Uterus (tissue), 4 donors: ENCODE results near the gene TAS2R60. TPM values are rescaled to one million over a fixed set of nuclear protein-coding genes. Genes with fewer than 3 reads are reported as not detected.
"Not testable (repeated sequence)": the region's sequence is repeated elsewhere in the genome, so short reads cannot be mapped to it uniquely, and the experiment has no call there.

Experiments
- DNase-seq, 2 donors: peaks; one replicate each; pipeline ENCODE4 v3.0.0-alpha.2; 2019 to 2020
- H3K27ac ChIP-seq, 2 donors: fragments of 200-600 bp; sonication (generic); 1 replicate in 1 of 2; 2 replicates in 1 of 2; pipeline ENCODE4 v1.5.1; 2016 to 2018
- H3K27me3 ChIP-seq, 2 donors: fragments of 200-600 bp; sonication (generic); one replicate each; pipeline ENCODE4 v1.5.1; 2018 to 2019; ENCODE audit warnings: control low read depth in 1 of 2
- H3K36me3 ChIP-seq, 2 donors: fragments of 200-600 bp; sonication (generic); one replicate each; pipeline ENCODE4 v1.5.1; 2019; ENCODE audit warnings: control low read depth in 1 of 2
- H3K4me1 ChIP-seq, 2 donors: fragments of 200-600 bp; sonication (generic); one replicate each; pipeline ENCODE4 v1.5.1; 2018 to 2019; ENCODE audit warnings: control low read depth in 1 of 2
- H3K4me3 ChIP-seq, 2 donors: fragments of 200-600 bp; sonication (generic); 1 replicate in 1 of 2; 2 replicates in 1 of 2; pipeline ENCODE4 v1.5.1; 2018 to 2019; ENCODE audit warnings: mild to moderate bottlenecking in 1 of 2
- H3K9me3 ChIP-seq, 2 donors: fragments of 200-600 bp; sonication (generic); one replicate each; pipeline ENCODE4 v1.5.1; 2019; ENCODE audit warnings: control low read depth in 1 of 2
- POLR2A ChIP-seq, 2 donors: fragments of 450-650 bp; IDR thresholded peaks; one replicate each; pipeline ENCODE4 v1.6.1; 2016; ENCODE audit warnings: antibody characterized with exemption in 2 of 2, mild to moderate bottlenecking in 1 of 2, moderate library complexity in 1 of 2
- intact Hi-C: fragments of 100-400 bp; cut with DNase I; formaldehyde crosslinking; loops from one replicate; pipeline ENCODE4 v1.15.1; 2023; ENCODE audit warnings: low total_unique reads
- total RNA-seq, 4 donors: library from RNA; depleted of rRNA in 3 of 4; stranded (reverse); fragments of >200 nt in 3 of 4; gene quantifications; one replicate each; pipeline versions ENCODE4 v1.1.0 to v1.2.4, GENCODE V29; 2014 to 2023
- TF ChIP-seq, protein P1 (sequence below), 4 experiments: fragments of 200-600 bp in 2 of 4; fragments of 450-650 bp in 2 of 4; sonication (generic) in 2 of 4; IDR thresholded peaks; one replicate each; pipeline ENCODE4 v1.5.1; 2016 to 2019; ENCODE audit warnings: antibody characterized with exemption in 4 of 4, mild to moderate bottlenecking in 2 of 4, moderate library complexity in 1 of 4
- donor health status: DM: yes; HTN: yes; CAD: no.

TAS2R60 gene
- total RNA-seq, 4 donors from 2014 or later: 3.3 TPM; not detected in 3

DNA sequence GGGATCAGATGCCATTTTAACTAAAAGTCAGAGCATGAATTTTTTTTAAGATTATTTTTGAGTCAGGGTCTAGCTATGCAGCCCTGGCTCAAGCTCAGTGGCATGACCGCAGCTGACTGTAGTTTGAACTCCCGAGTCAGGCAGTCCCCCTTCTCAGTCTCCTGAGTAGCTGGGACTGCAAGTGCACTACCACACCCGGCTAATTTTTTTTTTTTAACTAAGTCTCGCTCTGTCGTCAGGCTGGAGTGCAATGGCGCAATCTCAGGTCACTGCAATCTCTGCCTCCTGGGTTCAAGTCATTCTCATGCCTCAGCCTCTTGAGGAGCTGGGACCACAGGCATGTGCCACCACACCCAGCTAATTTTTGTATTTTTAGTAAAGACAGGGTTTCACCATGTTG lies 42.2 kb downstream of the TAS2R60 start:
- intact Hi-C loops: no loop called here

GRCh38 chr7:143486266-143486665 lies 43.0 kb downstream of the TAS2R60 start:
- DNase-seq, intact Hi-C loops, H3K27ac ChIP-seq: not testable (repeated sequence)

More for the DNA sequence above, 42.2 kb downstream of the TAS2R60 start:
- Histone ChIP-seq H3K27ac (no peak overlapping the region), H3K4me1 (no peaks in the 10 kb centered on the region), H3K9me3 (no peaks in the 10 kb centered on the region), H3K27me3 (no peaks in the 10 kb centered on the region), H3K4me3 (no peak overlapping the region), H3K36me3 (no peaks in the 10 kb centered on the region)
- TF ChIP-seq, protein P1, sequence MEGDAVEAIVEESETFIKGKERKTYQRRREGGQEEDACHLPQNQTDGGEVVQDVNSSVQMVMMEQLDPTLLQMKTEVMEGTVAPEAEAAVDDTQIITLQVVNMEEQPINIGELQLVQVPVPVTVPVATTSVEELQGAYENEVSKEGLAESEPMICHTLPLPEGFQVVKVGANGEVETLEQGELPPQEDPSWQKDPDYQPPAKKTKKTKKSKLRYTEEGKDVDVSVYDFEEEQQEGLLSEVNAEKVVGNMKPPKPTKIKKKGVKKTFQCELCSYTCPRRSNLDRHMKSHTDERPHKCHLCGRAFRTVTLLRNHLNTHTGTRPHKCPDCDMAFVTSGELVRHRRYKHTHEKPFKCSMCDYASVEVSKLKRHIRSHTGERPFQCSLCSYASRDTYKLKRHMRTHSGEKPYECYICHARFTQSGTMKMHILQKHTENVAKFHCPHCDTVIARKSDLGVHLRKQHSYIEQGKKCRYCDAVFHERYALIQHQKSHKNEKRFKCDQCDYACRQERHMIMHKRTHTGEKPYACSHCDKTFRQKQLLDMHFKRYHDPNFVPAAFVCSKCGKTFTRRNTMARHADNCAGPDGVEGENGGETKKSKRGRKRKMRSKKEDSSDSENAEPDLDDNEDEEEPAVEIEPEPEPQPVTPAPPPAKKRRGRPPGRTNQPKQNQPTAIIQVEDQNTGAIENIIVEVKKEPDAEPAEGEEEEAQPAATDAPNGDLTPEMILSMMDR (IDR thresholded peaks at IDR 0.05): no peak
- DNase-seq: no peak

GRCh38 chr7:143487061-143487460 lies 43.8 kb downstream of the TAS2R60 start:
- H3K9me3 ChIP-seq: no peaks in the 10 kb centered on the region
- intact Hi-C loops: no loop called here
- peak overlapping the region in 1 of 2 donors; percentile 10 for H3K27ac ChIP-seq

More at GRCh38 chr7:143486266-143486665, 43.0 kb downstream of the TAS2R60 start:
- not testable (repeated sequence) for H3K4me1 ChIP-seq, H3K36me3 ChIP-seq, H3K9me3 ChIP-seq, H3K27me3 ChIP-seq, H3K4me3 ChIP-seq

GRCh38 chr7:143487566-143487965 lies 44.3 kb downstream of the TAS2R60 start:
- TF ChIP-seq, protein P1 (IDR thresholded peaks at IDR 0.05): no peak
- TF ChIP-seq POLR2A (IDR thresholded peaks at IDR 0.05): no peak
- no peaks in the 10 kb centered on the region for H3K4me1 ChIP-seq
- H3K9me3 ChIP-seq: no peaks in the 10 kb centered on the region
- no peaks in the 10 kb centered on the region for H3K27me3 ChIP-seq
- H3K27ac ChIP-seq: no peak overlapping the region
- H3K36me3 ChIP-seq: no peaks in the 10 kb centered on the region
- intact Hi-C loops: no loop called here
- no peak overlapping the region for H3K4me3 ChIP-seq
- peak in 1 of 2 donors; percentile 24 for DNase-seq

More at GRCh38 chr7:143487061-143487460, 43.8 kb downstream of the TAS2R60 start:
- no peak for TF ChIP-seq POLR2A (IDR thresholded peaks at IDR 0.05)
- TF ChIP-seq, protein P1 (IDR thresholded peaks at IDR 0.05): no peak
- H3K27me3 ChIP-seq: no peaks in the 10 kb centered on the region
- no peak for DNase-seq
- no peak overlapping the region for H3K4me3 ChIP-seq
- no peaks in the 10 kb centered on the region for H3K4me1 ChIP-seq
- no peaks in the 10 kb centered on the region for H3K36me3 ChIP-seq

DNA sequence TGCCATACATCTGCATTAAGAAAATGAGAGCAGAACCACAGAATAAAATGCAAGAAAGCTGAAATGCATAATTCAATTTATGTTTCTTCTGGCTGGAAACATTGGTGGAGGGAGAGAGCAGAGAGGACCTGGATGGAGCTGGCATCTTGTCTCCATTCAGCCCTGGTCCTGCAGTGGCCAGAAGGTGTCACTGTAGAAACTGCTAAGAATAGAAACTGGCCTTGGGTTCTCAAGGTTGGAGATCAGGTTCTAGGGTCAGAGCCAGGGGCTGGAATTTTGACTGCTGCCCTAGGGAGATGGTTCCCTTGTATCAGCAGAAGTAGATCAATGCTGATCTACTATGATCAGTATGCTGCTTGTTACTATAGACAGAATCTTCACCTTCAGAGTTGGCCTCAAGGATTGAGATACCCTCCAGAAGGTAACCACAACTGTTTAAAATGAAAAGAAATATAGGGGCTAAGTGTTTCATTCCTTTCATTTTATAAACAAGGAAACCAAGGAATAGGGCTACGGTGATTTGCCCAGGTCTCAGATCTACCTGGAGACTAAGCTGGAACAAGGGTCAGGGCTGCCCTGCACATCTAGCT lies 47.6 kb downstream of the TAS2R60 start:
- no peak for DNase-seq
- intact Hi-C loops: no loop called here
- no peaks in the 10 kb centered on the region for H3K4me1 ChIP-seq
- H3K36me3 ChIP-seq: no peaks in the 10 kb centered on the region
- TF ChIP-seq POLR2A (IDR thresholded peaks at IDR 0.05): no peak
- TF ChIP-seq, protein P1 (IDR thresholded peaks at IDR 0.05): peak in 1 of 4 experiments; percentile 9
- no peaks in the 10 kb centered on the region for H3K27me3 ChIP-seq
- H3K4me3 ChIP-seq: no peak overlapping the region
- H3K27ac ChIP-seq: no peak overlapping the region
- no peaks in the 10 kb centered on the region for H3K9me3 ChIP-seq
